Nephron (organoid): ENCODE measurements around the gene MUC6.

Experiments
- H3K27ac Mint-ChIP-seq, 3 experiments: 2 replicates each; pipeline ENCODE4 v1.8.0; 2020; ENCODE audit warnings: mixed read lengths in 3 of 3, mild to moderate bottlenecking in 2 of 3, moderate library complexity in 1 of 3
- H3K27me3 Mint-ChIP-seq: 2 replicates; pipeline ENCODE4 v1.8.0; 2021; ENCODE audit warnings: low read depth, mild to moderate bottlenecking, moderate library complexity, mixed read lengths
- H3K36me3 Mint-ChIP-seq: 2 replicates; pipeline ENCODE4 v1.8.0; 2020; ENCODE audit warnings: low read depth, mixed read lengths
- H3K4me1 Mint-ChIP-seq: 2 replicates; pipeline ENCODE4 v1.8.0; 2020; ENCODE audit warnings: mixed read lengths
- H3K4me3 Mint-ChIP-seq, 3 experiments: 2 replicates each; pipeline ENCODE4 v1.8.0; 2020; ENCODE audit warnings: mild to moderate bottlenecking in 3 of 3, mixed read lengths in 3 of 3, moderate library complexity in 2 of 3
- H3K9me3 Mint-ChIP-seq: 2 replicates; pipeline ENCODE4 v1.8.0; 2020; ENCODE audit warnings: mixed read lengths
- TF ChIP-seq, protein P1 (sequence below), 3 experiments: fragments of 200-600 bp; sonication (generic); IDR thresholded peaks; one replicate each; pipeline ENCODE4 v1.5.0; 2021; ENCODE audit warnings: antibody characterized with exemption in 3 of 3; ENCODE audit not compliant: unreplicated experiment in 3 of 3

Gene MUC6

DNA sequence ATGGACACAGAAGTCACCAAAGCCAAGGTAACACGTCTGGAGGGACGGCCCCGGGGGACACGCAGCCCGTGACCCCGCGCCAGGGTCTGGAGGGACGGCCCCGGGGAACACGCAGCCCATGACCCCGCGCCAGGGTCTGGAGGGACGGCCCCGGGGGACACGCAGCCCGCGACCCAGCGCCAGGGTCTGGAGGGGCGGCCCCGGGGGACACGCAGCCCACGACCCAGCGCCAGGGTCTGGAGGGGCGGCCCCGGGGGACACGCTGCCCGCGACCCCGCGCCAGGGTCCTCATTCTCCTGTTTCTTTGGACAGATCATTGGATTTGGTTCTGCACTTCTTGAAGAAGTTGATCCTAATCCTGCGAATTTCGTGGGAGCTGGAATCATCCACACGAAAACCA is 27.1 kb downstream of the MUC6 start:
- no peaks in the 10 kb centered on the region for H3K9me3 Mint-ChIP-seq
- H3K27me3 Mint-ChIP-seq = no peaks in the 10 kb centered on the region
- TF ChIP-seq, protein P1, sequence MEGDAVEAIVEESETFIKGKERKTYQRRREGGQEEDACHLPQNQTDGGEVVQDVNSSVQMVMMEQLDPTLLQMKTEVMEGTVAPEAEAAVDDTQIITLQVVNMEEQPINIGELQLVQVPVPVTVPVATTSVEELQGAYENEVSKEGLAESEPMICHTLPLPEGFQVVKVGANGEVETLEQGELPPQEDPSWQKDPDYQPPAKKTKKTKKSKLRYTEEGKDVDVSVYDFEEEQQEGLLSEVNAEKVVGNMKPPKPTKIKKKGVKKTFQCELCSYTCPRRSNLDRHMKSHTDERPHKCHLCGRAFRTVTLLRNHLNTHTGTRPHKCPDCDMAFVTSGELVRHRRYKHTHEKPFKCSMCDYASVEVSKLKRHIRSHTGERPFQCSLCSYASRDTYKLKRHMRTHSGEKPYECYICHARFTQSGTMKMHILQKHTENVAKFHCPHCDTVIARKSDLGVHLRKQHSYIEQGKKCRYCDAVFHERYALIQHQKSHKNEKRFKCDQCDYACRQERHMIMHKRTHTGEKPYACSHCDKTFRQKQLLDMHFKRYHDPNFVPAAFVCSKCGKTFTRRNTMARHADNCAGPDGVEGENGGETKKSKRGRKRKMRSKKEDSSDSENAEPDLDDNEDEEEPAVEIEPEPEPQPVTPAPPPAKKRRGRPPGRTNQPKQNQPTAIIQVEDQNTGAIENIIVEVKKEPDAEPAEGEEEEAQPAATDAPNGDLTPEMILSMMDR (IDR thresholded peaks at IDR 0.05; ENCODE audit: unreplicated experiment in 3 of 3) = no peak
- H3K27ac Mint-ChIP-seq = no peak overlapping the region
- H3K36me3 Mint-ChIP-seq = peaks cover 43% of the 10 kb centered on the region
- no peak overlapping the region for H3K4me3 Mint-ChIP-seq
- H3K4me1 Mint-ChIP-seq = peaks cover 26% of the 10 kb centered on the region

DNA sequence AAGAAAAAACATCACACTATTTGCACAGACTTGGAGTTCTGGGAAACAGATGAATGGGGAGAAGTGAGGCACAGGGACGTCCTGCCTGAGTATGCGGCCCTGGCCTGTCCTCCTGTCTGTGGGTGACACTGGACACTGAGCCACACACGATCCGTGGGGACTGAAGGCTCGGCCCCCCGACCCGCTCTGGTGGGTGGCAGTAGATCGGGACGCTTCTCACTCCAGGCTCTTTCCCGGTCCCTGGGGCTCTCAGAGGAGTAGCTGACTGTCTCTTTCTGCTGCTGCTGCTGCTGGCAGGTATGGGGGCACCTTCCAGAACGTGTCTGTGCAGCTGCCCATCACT is 27.7 kb downstream of the MUC6 start:
- Mint-ChIP-seq H3K9me3 (no peaks in the 10 kb centered on the region), H3K4me3 (no peak overlapping the region), H3K27me3 (no peaks in the 10 kb centered on the region), H3K27ac (no peak overlapping the region), H3K36me3 (peaks cover 43% of the 10 kb centered on the region), H3K4me1 (peaks cover 26% of the 10 kb centered on the region)
- TF ChIP-seq, protein P1 (IDR thresholded peaks at IDR 0.05; ENCODE audit: unreplicated experiment in 3 of 3) = no peak

DNA sequence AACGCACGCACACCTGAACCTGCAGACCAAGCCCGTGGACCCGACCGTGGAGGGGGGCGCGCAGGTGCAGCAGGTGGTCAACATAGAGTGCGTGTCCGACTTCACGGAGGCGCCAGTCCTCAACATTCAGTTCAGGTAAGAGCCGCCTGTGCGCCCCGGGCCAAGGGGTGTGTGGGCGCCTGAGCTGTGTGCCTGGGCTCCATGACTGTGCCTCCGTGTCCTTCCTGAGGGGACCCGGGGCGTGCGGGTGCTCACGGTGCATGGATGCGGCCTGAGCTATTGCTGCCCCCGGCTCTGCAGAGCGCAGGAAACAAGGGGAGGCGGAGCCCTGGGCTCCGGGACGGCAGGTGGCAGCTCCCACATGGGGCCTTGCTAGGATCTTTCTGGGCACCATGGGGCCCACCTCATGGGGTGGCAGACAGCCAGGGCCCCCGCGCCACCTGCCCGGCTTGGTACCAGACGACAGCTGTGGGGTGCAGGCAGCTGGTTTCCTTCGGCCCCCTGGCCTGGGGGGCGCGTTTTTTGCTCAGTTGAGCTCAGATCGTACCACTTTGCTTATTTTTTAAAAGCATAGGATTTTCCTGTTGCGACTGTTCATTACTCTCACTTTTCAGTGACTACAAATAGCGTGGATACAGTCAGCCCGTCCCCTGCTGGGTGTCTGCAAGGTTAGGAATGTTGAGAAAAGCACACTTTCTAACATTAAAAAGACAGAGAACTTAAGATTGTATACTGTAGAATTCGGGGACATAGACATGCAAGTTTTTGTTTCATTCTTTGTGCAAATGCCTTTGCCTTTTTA is 28.3 kb downstream of the MUC6 start:
- no peaks in the 10 kb centered on the region for H3K9me3 Mint-ChIP-seq
- TF ChIP-seq, protein P1 (IDR thresholded peaks at IDR 0.05; ENCODE audit: unreplicated experiment in 3 of 3) = no peak
- peaks cover 43% of the 10 kb centered on the region for H3K36me3 Mint-ChIP-seq
- H3K27ac Mint-ChIP-seq = no peak overlapping the region
- H3K4me1 Mint-ChIP-seq = peaks cover 26% of the 10 kb centered on the region
- no peaks in the 10 kb centered on the region for H3K27me3 Mint-ChIP-seq
- H3K4me3 Mint-ChIP-seq = no peak overlapping the region

DNA sequence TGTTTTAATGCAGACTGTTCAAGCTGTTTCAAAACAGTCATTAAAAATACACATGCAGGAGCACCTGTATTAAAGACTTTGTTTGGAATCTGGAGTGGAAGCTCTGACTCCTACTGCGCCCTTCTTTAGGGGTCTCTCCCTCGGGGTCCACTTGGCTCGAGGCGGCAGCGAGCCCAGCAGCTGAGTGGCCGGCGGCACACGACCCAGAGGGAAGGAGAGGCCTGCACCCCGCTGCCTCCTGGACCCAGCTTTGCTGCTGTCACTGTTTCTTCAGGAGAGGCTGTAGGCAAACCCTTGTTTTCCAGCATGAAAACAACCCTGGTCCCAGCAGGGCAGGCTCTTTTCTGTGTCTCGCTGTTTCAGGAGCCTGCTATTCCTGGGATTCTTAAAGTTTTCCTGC is 29.2 kb downstream of the MUC6 start:
- Mint-ChIP-seq H3K27me3 (no peaks in the 10 kb centered on the region), H3K4me3 (no peak overlapping the region), H3K27ac (peak overlapping the region in 1 of 3 experiments; percentile 60), H3K4me1 (peaks cover 26% of the 10 kb centered on the region), H3K36me3 (peaks cover 48% of the 10 kb centered on the region), H3K9me3 (no peaks in the 10 kb centered on the region)
- TF ChIP-seq, protein P1 (IDR thresholded peaks at IDR 0.05; ENCODE audit: unreplicated experiment in 3 of 3) = no peak

DNA sequence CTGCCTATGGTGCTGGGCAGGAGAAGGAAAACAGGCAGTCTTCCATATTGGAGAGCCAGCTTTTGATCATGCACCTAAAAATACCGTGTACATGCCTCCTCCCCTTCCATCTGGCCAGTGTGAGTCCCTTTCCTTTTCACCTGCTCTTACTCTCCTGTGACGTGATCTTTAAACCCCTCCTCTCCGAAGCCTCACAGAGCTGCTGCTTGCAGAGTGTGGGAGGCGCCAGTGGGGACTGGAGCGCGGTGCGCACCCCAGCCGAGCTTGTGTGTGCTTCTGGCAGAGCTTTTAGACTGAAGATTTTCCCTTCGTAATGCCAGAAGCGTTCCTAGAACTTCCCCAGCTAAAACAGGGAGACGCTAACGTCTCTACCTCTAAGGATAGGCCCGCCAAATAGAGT is 29.8 kb downstream of the MUC6 start:
- no peaks in the 10 kb centered on the region for H3K9me3 Mint-ChIP-seq
- H3K27me3 Mint-ChIP-seq = no peaks in the 10 kb centered on the region
- H3K4me1 Mint-ChIP-seq = peaks cover 29% of the 10 kb centered on the region
- no peak overlapping the region for H3K4me3 Mint-ChIP-seq
- H3K27ac Mint-ChIP-seq = peak overlapping the region; percentile 8 to 60 (median 54)
- H3K36me3 Mint-ChIP-seq = peaks cover 48% of the 10 kb centered on the region
- TF ChIP-seq, protein P1 (IDR thresholded peaks at IDR 0.05; ENCODE audit: unreplicated experiment in 3 of 3) = no peak

DNA sequence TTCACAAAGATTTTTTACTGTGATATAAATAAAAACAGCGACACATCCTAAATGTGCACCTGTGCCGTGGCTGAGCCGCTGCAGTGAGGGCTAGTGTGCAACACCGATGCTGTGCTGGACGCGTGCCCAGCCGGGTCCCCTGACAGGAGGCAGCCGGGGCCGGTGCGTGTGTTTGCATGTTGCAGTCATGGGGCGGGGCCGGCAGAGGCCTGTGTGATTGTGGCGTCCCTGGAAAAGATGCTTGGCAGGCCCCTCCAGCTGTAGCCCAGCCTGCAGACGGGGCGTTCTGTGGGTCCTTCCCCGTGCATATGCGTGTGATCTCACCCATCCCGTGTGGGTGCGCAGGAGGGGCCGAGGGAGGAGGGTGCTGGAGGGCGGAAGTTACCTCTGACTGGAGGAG is 30.6 kb downstream of the MUC6 start:
- H3K9me3 Mint-ChIP-seq = no peaks in the 10 kb centered on the region

More for the DNA sequence above, 30.6 kb downstream of the MUC6 start:
- Mint-ChIP-seq H3K27me3 (no peaks in the 10 kb centered on the region), H3K4me1 (peaks cover 37% of the 10 kb centered on the region), H3K27ac (peak overlapping the region in 2 of 3 experiments; percentile 24 to 61), H3K4me3 (no peak overlapping the region), H3K36me3 (peaks cover 56% of the 10 kb centered on the region)
- TF ChIP-seq, protein P1 (IDR thresholded peaks at IDR 0.05; ENCODE audit: unreplicated experiment in 3 of 3) = no peak
